Liver (tissue), 3 donors: ENCODE results near the gene ZDHHC11.
"Not testable (repeated sequence)": the region's sequence is repeated elsewhere in the genome, so short reads cannot be mapped to it uniquely, and the experiment has no call there.

Experiments used
- EGR1 ChIP-seq, 2 donors: IDR thresholded peaks; 2 replicates each; pipeline ENCODE4 v1.6.1; 2016 to 2018; ENCODE audit warnings: antibody characterized with exemption in 2 of 2, low read depth in 2 of 2
- JUND ChIP-seq, 2 donors: IDR thresholded peaks; 2 replicates each; pipeline ENCODE4 v1.6.1; 2016; ENCODE audit warnings: antibody characterized with exemption in 2 of 2
- RAD21 ChIP-seq, 2 donors: IDR thresholded peaks; 2 replicates each; pipeline ENCODE4 v1.6.1; 2016; ENCODE audit warnings: antibody characterized with exemption in 2 of 2, mild to moderate bottlenecking in 2 of 2
- RXRA ChIP-seq, 2 donors: IDR thresholded peaks; 2 replicates each; pipeline ENCODE4 v1.6.1; 2017 to 2018; ENCODE audit warnings: antibody characterized with exemption in 2 of 2, mild to moderate bottlenecking in 1 of 2
- SP1 ChIP-seq: IDR thresholded peaks from 2 replicates; pipeline ENCODE4 v1.6.1; 2018; ENCODE audit warnings: antibody characterized with exemption, mild to moderate bottlenecking
- TAF1 ChIP-seq: conservative IDR thresholded peaks from 2 replicates; pipeline ENCODE4 v1.6.1; 2016; ENCODE audit warnings: antibody characterized with exemption, mild to moderate bottlenecking
- YY1 ChIP-seq: IDR thresholded peaks from 2 replicates; pipeline ENCODE4 v1.6.1; 2016; ENCODE audit warnings: antibody characterized with exemption, mild to moderate bottlenecking
- TF ChIP-seq, protein P1 (sequence below): fragments of 150-350 bp; IDR thresholded peaks from 2 replicates; pipeline ENCODE4 v1.5.1; 2017; ENCODE audit warnings: improper control_type of control experiment, low read depth, low read length; ENCODE audit not compliant: missing input control
- TF ChIP-seq, protein P2 (sequence below): IDR thresholded peaks from 2 replicates; pipeline ENCODE4 v1.6.1; 2016; ENCODE audit warnings: antibody characterized with exemption
- TF ChIP-seq, protein P3 (sequence below): IDR thresholded peaks from 2 replicates; pipeline ENCODE4 v1.6.1; 2016; ENCODE audit warnings: antibody characterized with exemption, mild to moderate bottlenecking
- TF ChIP-seq, protein P4 (sequence below): IDR thresholded peaks from 2 replicates; pipeline ENCODE4 v1.6.1; 2016; ENCODE audit warnings: antibody characterized with exemption
- donor health status: healthy.
- donor health status: healthy.

DNA sequence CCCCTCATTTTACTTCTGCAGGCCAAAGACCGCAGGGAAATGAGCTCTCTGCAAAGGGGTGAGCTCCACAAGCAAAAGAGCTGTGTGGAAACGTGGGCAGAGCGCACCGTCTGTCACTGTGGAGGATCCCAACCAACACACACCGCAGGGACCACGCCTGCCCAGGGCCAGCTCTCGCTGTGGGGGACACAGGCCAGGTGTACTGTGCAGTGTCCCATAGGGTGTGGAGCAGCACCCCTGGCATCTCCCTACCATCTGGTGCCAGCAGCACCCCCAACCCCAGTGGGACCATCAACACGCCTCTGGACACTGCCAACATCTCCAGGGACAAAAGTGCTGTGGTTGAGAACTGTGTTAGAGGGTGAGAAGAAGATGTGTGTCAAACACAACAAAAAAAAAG, 27.9 kb upstream of the ZDHHC11 start:
- TF ChIP-seq, protein P1, sequence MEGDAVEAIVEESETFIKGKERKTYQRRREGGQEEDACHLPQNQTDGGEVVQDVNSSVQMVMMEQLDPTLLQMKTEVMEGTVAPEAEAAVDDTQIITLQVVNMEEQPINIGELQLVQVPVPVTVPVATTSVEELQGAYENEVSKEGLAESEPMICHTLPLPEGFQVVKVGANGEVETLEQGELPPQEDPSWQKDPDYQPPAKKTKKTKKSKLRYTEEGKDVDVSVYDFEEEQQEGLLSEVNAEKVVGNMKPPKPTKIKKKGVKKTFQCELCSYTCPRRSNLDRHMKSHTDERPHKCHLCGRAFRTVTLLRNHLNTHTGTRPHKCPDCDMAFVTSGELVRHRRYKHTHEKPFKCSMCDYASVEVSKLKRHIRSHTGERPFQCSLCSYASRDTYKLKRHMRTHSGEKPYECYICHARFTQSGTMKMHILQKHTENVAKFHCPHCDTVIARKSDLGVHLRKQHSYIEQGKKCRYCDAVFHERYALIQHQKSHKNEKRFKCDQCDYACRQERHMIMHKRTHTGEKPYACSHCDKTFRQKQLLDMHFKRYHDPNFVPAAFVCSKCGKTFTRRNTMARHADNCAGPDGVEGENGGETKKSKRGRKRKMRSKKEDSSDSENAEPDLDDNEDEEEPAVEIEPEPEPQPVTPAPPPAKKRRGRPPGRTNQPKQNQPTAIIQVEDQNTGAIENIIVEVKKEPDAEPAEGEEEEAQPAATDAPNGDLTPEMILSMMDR: not testable (repeated sequence)
- not testable (repeated sequence) for TF ChIP-seq RAD21 (IDR thresholded peaks at IDR 0.05); JUND (IDR thresholded peaks at IDR 0.05); SP1; TAF1; RXRA (IDR thresholded peaks at IDR 0.05); EGR1 (IDR thresholded peaks at IDR 0.05; ENCODE audit: low read depth in 2 of 2); YY1
- TF ChIP-seq, protein P2, sequence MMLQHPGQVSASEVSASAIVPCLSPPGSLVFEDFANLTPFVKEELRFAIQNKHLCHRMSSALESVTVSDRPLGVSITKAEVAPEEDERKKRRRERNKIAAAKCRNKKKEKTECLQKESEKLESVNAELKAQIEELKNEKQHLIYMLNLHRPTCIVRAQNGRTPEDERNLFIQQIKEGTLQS: not testable (repeated sequence)
- TF ChIP-seq, protein P3, sequence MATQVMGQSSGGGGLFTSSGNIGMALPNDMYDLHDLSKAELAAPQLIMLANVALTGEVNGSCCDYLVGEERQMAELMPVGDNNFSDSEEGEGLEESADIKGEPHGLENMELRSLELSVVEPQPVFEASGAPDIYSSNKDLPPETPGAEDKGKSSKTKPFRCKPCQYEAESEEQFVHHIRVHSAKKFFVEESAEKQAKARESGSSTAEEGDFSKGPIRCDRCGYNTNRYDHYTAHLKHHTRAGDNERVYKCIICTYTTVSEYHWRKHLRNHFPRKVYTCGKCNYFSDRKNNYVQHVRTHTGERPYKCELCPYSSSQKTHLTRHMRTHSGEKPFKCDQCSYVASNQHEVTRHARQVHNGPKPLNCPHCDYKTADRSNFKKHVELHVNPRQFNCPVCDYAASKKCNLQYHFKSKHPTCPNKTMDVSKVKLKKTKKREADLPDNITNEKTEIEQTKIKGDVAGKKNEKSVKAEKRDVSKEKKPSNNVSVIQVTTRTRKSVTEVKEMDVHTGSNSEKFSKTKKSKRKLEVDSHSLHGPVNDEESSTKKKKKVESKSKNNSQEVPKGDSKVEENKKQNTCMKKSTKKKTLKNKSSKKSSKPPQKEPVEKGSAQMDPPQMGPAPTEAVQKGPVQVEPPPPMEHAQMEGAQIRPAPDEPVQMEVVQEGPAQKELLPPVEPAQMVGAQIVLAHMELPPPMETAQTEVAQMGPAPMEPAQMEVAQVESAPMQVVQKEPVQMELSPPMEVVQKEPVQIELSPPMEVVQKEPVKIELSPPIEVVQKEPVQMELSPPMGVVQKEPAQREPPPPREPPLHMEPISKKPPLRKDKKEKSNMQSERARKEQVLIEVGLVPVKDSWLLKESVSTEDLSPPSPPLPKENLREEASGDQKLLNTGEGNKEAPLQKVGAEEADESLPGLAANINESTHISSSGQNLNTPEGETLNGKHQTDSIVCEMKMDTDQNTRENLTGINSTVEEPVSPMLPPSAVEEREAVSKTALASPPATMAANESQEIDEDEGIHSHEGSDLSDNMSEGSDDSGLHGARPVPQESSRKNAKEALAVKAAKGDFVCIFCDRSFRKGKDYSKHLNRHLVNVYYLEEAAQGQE: not testable (repeated sequence)
- TF ChIP-seq, protein P4, sequence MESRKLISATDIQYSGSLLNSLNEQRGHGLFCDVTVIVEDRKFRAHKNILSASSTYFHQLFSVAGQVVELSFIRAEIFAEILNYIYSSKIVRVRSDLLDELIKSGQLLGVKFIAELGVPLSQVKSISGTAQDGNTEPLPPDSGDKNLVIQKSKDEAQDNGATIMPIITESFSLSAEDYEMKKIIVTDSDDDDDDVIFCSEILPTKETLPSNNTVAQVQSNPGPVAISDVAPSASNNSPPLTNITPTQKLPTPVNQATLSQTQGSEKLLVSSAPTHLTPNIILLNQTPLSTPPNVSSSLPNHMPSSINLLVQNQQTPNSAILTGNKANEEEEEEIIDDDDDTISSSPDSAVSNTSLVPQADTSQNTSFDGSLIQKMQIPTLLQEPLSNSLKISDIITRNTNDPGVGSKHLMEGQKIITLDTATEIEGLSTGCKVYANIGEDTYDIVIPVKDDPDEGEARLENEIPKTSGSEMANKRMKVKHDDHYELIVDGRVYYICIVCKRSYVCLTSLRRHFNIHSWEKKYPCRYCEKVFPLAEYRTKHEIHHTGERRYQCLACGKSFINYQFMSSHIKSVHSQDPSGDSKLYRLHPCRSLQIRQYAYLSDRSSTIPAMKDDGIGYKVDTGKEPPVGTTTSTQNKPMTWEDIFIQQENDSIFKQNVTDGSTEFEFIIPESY: not testable (repeated sequence)
